Stimulated activated CD4-positive, alpha-beta T cell treated with anti-CD3 and anti-CD28 coated beads, Interleukin-1b, Interleukin-23, amount 100 ng/mL, for 24 hours (primary cell): ENCODE results near the gene ZNF326.
"Not testable (repeated sequence)": the region's sequence is repeated elsewhere in the genome, so short reads cannot be mapped to it uniquely, and the experiment has no call there.

Source experiments
- DNase-seq, 4 experiments: peaks; one replicate each; pipeline ENCODE4 v3.0.0-alpha.2; 2020; ENCODE audit warnings: low read depth in 4 of 4, low spot score in 1 of 4

ZNF326 gene

GRCh38 chr1:89996450-89997110, 1.7 kb downstream of the ZNF326 start:
- no peak for DNase-seq

- not testable (repeated sequence) for DNase-seq
These were observed 2.2 kb downstream of the ZNF326 start for GRCh38 chr1:89997152-89997551.

GRCh38 chr1:89998306-89998705, 3.4 kb downstream of the ZNF326 start:
- DNase-seq, result no peak

- DNase-seq, result no peak
These were observed 4.3 kb downstream of the ZNF326 start for GRCh38 chr1:89999208-89999607.

- DNase-seq, result no peak
These were observed 4.7 kb downstream of the ZNF326 start for GRCh38 chr1:89999628-90000027.

GRCh38 chr1:90000934-90001676, 6.2 kb downstream of the ZNF326 start:
- DNase-seq, result no peak

- DNase-seq, result no peak
These were observed 13.1 kb downstream of the ZNF326 start for GRCh38 chr1:90007979-90008404.

- DNase-seq, result no peak
These were observed 17.4 kb downstream of the ZNF326 start for GRCh38 chr1:90012300-90012699.

GRCh38 chr1:90023691-90024090, 28.8 kb downstream of the ZNF326 start:
- no peak for DNase-seq

GRCh38 chr1:90027281-90027680, 32.4 kb downstream of the ZNF326 start:
- DNase-seq, result no peak

- DNase-seq, result no peak
These were observed 44.7 kb downstream of the ZNF326 start for GRCh38 chr1:90039652-90040051.

GRCh38 chr1:90043586-90043985, 48.7 kb downstream of the ZNF326 start:
- DNase-seq, result no peak

GRCh38 chr1:90044346-90044745, 49.4 kb downstream of the ZNF326 start:
- DNase-seq, result no peak

- no peak for DNase-seq
These were observed 51.1 kb downstream of the ZNF326 start for GRCh38 chr1:90045853-90046563.

- no peak for DNase-seq
These were observed 51.7 kb downstream of the ZNF326 start for GRCh38 chr1:90046635-90047034.

- no peak for DNase-seq
These were observed 53.1 kb downstream of the ZNF326 start for GRCh38 chr1:90048043-90048442.

GRCh38 chr1:90062700-90063643, 68.1 kb downstream of the ZNF326 start:
- DNase-seq, result not testable (repeated sequence)

- DNase-seq, result not testable (repeated sequence)
These were observed 69.2 kb downstream of the ZNF326 start for GRCh38 chr1:90064109-90064508.

GRCh38 chr1:90067194-90067931, 72.5 kb downstream of the ZNF326 start:
- DNase-seq, result no peak

- no peak for DNase-seq
These were observed 73.8 kb downstream of the ZNF326 start for GRCh38 chr1:90068611-90069280.
